Esophagus squamous epithelium (tissue), 5 donors: ENCODE measurements around the gene RAB1B. TPM values are rescaled to one million over a fixed set of nuclear protein-coding genes. Genes with fewer than 3 reads are reported as not detected.

Experiments used
- DNase-seq: peaks from one replicate; lab custom pipeline; 2025; lab: John Stamatoyannopoulos, UW
- H3K27ac ChIP-seq, 4 donors: fragments of 200-600 bp; sonication (generic); one replicate each; pipeline ENCODE4 v1.5.1; 2016 to 2019; ENCODE audit warnings: mild to moderate bottlenecking in 1 of 4
- H3K27me3 ChIP-seq, 4 donors: fragments of 200-600 bp; sonication (generic); 1 replicate in 3 of 4; 2 replicates in 1 of 4; pipeline versions ENCODE4 v1.5.1 to v1.6.0; 2017 to 2021; ENCODE audit warnings: antibody characterized with exemption in 1 of 4
- H3K36me3 ChIP-seq, 3 donors: fragments of 200-600 bp; sonication (generic); one replicate each; pipeline ENCODE4 v1.5.1; 2016 to 2019
- H3K4me1 ChIP-seq, 3 donors: fragments of 200-600 bp; sonication (generic); one replicate each; pipeline ENCODE4 v1.5.1; 2017 to 2019
- H3K4me3 ChIP-seq, 4 donors: fragments of 200-600 bp; sonication (generic); 1 replicate in 3 of 4; 2 replicates in 1 of 4; pipeline ENCODE4 v1.5.1; 2016 to 2019; ENCODE audit warnings: mild to moderate bottlenecking in 2 of 4, moderate library complexity in 1 of 4
- H3K9me3 ChIP-seq, 3 donors: fragments of 200-600 bp; sonication (generic); one replicate each; pipeline ENCODE4 v1.5.1; 2016 to 2019
- CTCF ChIP-seq, 6 experiments: fragments of 450-650 bp in 4 of 6; fragments of 200-600 bp in 2 of 6; sonication (generic) in 2 of 6; IDR thresholded peaks; one replicate each; pipeline ENCODE4 v1.5.1; 2016 to 2019; ENCODE audit warnings: antibody characterized with exemption in 6 of 6, mild to moderate bottlenecking in 4 of 6, moderate library complexity in 4 of 6
- POLR2A ChIP-seq, 4 donors: fragments of 450-650 bp; IDR thresholded peaks; one replicate each; pipeline ENCODE4 v1.6.1; 2017; ENCODE audit warnings: antibody characterized with exemption in 4 of 4, mild to moderate bottlenecking in 4 of 4, moderate library complexity in 3 of 4
- WGBS, 2 donors: methylation state at CpG; one replicate each; pipeline ENCODE4 v1.1.5; 2018; 5-methylcytosine and 5-hydroxymethylcytosine counted together
- intact Hi-C: fragments of 100-400 bp; cut with DNase I; formaldehyde crosslinking; loops from one replicate; pipeline ENCODE4 v1.15.0; 2022
- total RNA-seq, 4 donors: library from RNA; depleted of rRNA; stranded (reverse); fragments of >200 nt; gene quantifications; one replicate each; pipeline ENCODE4 v1.1.0, GENCODE V29; 2016
- donor health status: DM: yes; HTN: yes; CAD: no.

The RAB1B gene
- total RNA-seq, 4 donors from 2014 or later = 83.7 to 148 (median 110) TPM

- peaks cover 18 to 99% (median 50%) of the 10 kb centered on the region in 3 donors for H3K36me3 ChIP-seq
Measured at GRCh38 chr11:66231561-66231960, 36.9 kb upstream of the RAB1B start.

GRCh38 chr11:66232769-66233168 is 35.7 kb upstream of the RAB1B start:
- H3K9me3 ChIP-seq = no peaks in the 10 kb centered on the region
- no peak for DNase-seq
- intact Hi-C loops = no loop called here
- peaks cover 18 to 100% (median 47%) of the 10 kb centered on the region in 3 donors for H3K36me3 ChIP-seq
- no peak overlapping the region for H3K27ac ChIP-seq
- H3K4me1 ChIP-seq = no peaks in the 10 kb centered on the region
- H3K4me3 ChIP-seq = no peak overlapping the region
- 87 to 100% methylated on average over 4 to 5 of the region's 11 CpGs for WGBS, 2 donors
- TF ChIP-seq CTCF (IDR thresholded peaks at IDR 0.05) = no peak
- TF ChIP-seq POLR2A (IDR thresholded peaks at IDR 0.05) = no peak
- H3K27me3 ChIP-seq = no peaks in the 10 kb centered on the region

More at GRCh38 chr11:66231561-66231960, 36.9 kb upstream of the RAB1B start:
- intact Hi-C loops = no loop called here
- 83 to 88% methylated on average over 7 of the region's 7 CpGs for WGBS, 2 donors
- TF ChIP-seq CTCF (IDR thresholded peaks at IDR 0.05) = no peak
- no peak for TF ChIP-seq POLR2A (IDR thresholded peaks at IDR 0.05)
- Histone ChIP-seq H3K4me3 (no peak overlapping the region), H3K9me3 (no peaks in the 10 kb centered on the region), H3K27ac (no peak overlapping the region), H3K27me3 (no peaks in the 10 kb centered on the region), H3K4me1 (no peaks in the 10 kb centered on the region)
- no peak for DNase-seq

GRCh38 chr11:66233301-66233700 is 35.1 kb upstream of the RAB1B start:
- H3K36me3 ChIP-seq = peaks cover 18 to 100% (median 46%) of the 10 kb centered on the region in 3 donors
- no peaks in the 10 kb centered on the region for H3K4me1 ChIP-seq
- no peak overlapping the region for H3K27ac ChIP-seq
- TF ChIP-seq CTCF (IDR thresholded peaks at IDR 0.05) (no peak), POLR2A (IDR thresholded peaks at IDR 0.05) (no peak)
- 91 to 92% methylated on average over 5 of the region's 5 CpGs for whole genome bisulfite sequencing, 2 donors
- no peaks in the 10 kb centered on the region for H3K27me3 ChIP-seq
- intact Hi-C loops = no loop called here
- no peak overlapping the region for H3K4me3 ChIP-seq
- DNase-seq = no peak
- H3K9me3 ChIP-seq = no peaks in the 10 kb centered on the region

- TF ChIP-seq POLR2A (IDR thresholded peaks at IDR 0.05) (no peak), CTCF (IDR thresholded peaks at IDR 0.05) (no peak)
- no peaks in the 10 kb centered on the region for H3K27me3 ChIP-seq
- H3K36me3 ChIP-seq = peaks cover 23 to 100% (median 64%) of the 10 kb centered on the region in 3 donors
- H3K4me1 ChIP-seq = no peaks in the 10 kb centered on the region
- no peaks in the 10 kb centered on the region for H3K9me3 ChIP-seq
- WGBS, 2 donors = 78 to 98% methylated on average over 6 to 10 of the region's 11 CpGs
- H3K27ac ChIP-seq = no peak overlapping the region
- intact Hi-C loops = no loop called here
- H3K4me3 ChIP-seq = no peak overlapping the region
- DNase-seq = no peak
Measured at GRCh38 chr11:66235141-66235540, 33.3 kb upstream of the RAB1B start.

GRCh38 chr11:66237867-66238266 is 30.6 kb upstream of the RAB1B start:
- Histone ChIP-seq H3K36me3 (peaks cover 28 to 100% (median 54%) of the 10 kb centered on the region in 3 donors), H3K4me3 (no peak overlapping the region), H3K27ac (no peak overlapping the region), H3K9me3 (no peaks in the 10 kb centered on the region), H3K27me3 (no peaks in the 10 kb centered on the region), H3K4me1 (no peaks in the 10 kb centered on the region)
- TF ChIP-seq POLR2A (IDR thresholded peaks at IDR 0.05) (no peak), CTCF (IDR thresholded peaks at IDR 0.05) (no peak)
- intact Hi-C loops = no loop called here
- no peak for DNase-seq
- 88 to 90% methylated on average over 5 to 6 of the region's 6 CpGs for WGBS, 2 donors
